PC-9 (cell line): ENCODE measurements around the gene PET100. TPM values are rescaled to one million over a fixed set of nuclear protein-coding genes. Genes with fewer than 3 reads are reported as not detected.
"Not testable (repeated sequence)": the region's sequence is repeated elsewhere in the genome, so short reads cannot be mapped to it uniquely, and the experiment has no call there.

ENCODE experiments used
- BruUV-seq: library from RNA; stranded (reverse); fragments of 400-500 nt; replicated peaks from 2 replicates; lab custom pipeline; 2021; lab: Mats Ljungman, UMichigan
- CTCF ChIA-PET: fragments of 300-600 bp; sonication (Branson Sonifier 250); formaldehyde crosslinking; loops from one replicate; lab custom pipeline; 2022; ENCODE audit warnings: antibody characterized with exemption; lab: Charles Lee
- POLR2A ChIA-PET: fragments of 300-600 bp; sonication (Branson Sonifier 250); formaldehyde crosslinking; loops from one replicate; lab custom pipeline; 2022; ENCODE audit warnings: antibody characterized with exemption; ENCODE audit not compliant: unreplicated experiment; lab: Charles Lee
- DNase-seq, 2 experiments: peaks; one replicate each; pipeline versions ENCODE4 v3.0.0 to v3.0.0-alpha.2; 2015 to 2022; ENCODE audit warnings: mixed read lengths in 1 of 2
- H2AFZ ChIP-seq: fragments of 200-600 bp; sonication (generic); 2 replicates; pipeline ENCODE4 v1.8.1; 2017; ENCODE audit warnings: antibody characterized with exemption
- H3F3A ChIP-seq: fragments of 200-600 bp; sonication (generic); 2 replicates; pipeline ENCODE4 v1.8.1; 2017; ENCODE audit warnings: antibody characterized with exemption, mild to moderate bottlenecking, low read depth; ENCODE audit not compliant: insufficient read depth
- H3K27ac ChIP-seq: fragments of 200-600 bp; sonication (generic); 2 replicates; pipeline ENCODE4 v1.6.1; 2016; ENCODE audit warnings: mixed run types
- H3K27me3 ChIP-seq: fragments of 200-600 bp; sonication (generic); 2 replicates; pipeline ENCODE4 v1.6.1; 2016; ENCODE audit warnings: low read depth, mixed run types; ENCODE audit not compliant: insufficient read depth
- H3K36me3 ChIP-seq: fragments of 200-600 bp; sonication (generic); 2 replicates; pipeline ENCODE4 v1.6.1; 2016; ENCODE audit warnings: low read depth, mixed run types
- H3K4me1 ChIP-seq: fragments of 200-600 bp; sonication (generic); replicated peaks from 2 replicates; pipeline ENCODE4 v1.6.1; 2016; ENCODE audit warnings: mixed run types; ENCODE audit not compliant: insufficient read depth
- H3K4me2 ChIP-seq: fragments of 200-600 bp; sonication (generic); 2 replicates; pipeline ENCODE4 v1.6.1; 2017; ENCODE audit warnings: mixed run types
- H3K4me3 ChIP-seq: fragments of 200-600 bp; sonication (generic); 2 replicates; pipeline ENCODE4 v1.6.1; 2016; ENCODE audit warnings: mixed run types
- H3K79me2 ChIP-seq: fragments of 200-600 bp; sonication (generic); 2 replicates; pipeline ENCODE4 v1.6.1; 2017; ENCODE audit warnings: low read depth, mixed run types
- H3K9me2 ChIP-seq: fragments of 200-600 bp; sonication (generic); 2 replicates; pipeline ENCODE4 v1.8.1; 2017; ENCODE audit warnings: mild to moderate bottlenecking; ENCODE audit not compliant: insufficient read depth
- H3K9me3 ChIP-seq: fragments of 200-600 bp; sonication (generic); 2 replicates; pipeline ENCODE4 v1.8.1; 2016; ENCODE audit warnings: low read depth; ENCODE audit not compliant: insufficient read depth
- H4K20me1 ChIP-seq: fragments of 200-600 bp; sonication (generic); 2 replicates; pipeline ENCODE4 v1.8.1; 2017; ENCODE audit not compliant: insufficient read depth
- EZH2 ChIP-seq: fragments of 200-600 bp; sonication (generic); IDR thresholded peaks from 2 replicates; pipeline ENCODE4 v1.8.0; 2017; ENCODE audit warnings: antibody characterized with exemption, low read depth
- intact Hi-C: fragments of 100-400 bp; cut with micrococcal nuclease; formaldehyde crosslinking; loops from one replicate; pipeline ENCODE4 v1.10.0; 2022; ENCODE audit not compliant: unreplicated experiment
- total RNA-seq: library from RNA; stranded (reverse); gene quantifications from 2 replicates; pipeline ENCODE4 v1.2.3, GENCODE V29; 2021
- TF ChIP-seq, protein P1 (sequence below): fragments of 200-600 bp; sonication (generic); conservative IDR thresholded peaks from 2 replicates; pipeline ENCODE4 v1.6.1; 2017; ENCODE audit warnings: mixed run types, antibody characterized with exemption, mild to moderate bottlenecking, moderate library complexity

PET100 gene
- total RNA-seq, 1 experiment from 2014 or later = 149 TPM

DNA sequence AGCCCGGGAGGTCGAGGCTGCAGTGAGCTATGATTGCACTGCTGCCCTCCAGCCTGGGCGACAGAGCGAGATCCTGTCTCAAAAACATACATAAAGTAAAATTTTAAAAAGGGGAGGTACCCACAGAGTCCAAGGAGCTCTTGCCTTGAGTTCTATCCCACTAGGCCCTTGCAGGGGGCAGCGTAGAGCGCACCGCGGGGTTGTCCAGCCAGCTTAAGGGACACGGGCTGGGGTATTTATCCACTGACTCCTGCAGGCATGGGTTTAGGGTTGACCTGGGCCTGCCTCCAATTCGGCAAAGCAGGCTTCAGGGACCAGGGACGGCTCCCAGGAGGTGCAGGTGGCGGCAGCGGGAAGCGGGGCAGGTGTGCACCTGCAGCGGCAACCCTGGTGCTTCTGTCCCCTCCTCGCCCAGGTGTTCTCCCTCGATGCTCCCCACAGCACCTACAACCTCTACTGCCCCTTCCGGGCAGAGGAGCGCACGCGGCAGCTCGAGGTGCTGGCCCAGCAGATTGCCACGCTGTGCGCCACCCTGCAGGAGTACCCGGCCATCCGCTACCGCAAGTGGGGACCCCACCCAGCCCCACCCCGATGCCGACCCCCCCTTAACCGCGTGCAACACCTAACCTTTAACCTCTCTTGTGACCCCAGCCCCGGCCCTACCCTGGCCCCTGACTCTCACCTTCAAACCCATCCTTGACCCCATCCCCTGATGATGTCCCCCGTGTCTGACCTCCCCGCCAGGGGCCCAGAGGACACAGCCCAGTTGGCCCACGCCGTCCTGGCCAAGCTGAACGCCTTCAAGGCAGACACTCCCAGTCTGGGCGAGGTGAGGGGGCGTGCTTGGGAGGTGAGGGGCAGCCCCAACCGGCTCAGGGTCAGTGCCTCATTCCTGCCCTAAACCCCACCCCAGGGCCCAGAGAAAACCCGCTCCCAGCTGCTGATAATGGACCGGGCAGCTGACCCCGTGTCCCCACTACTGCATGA, 12.0 kb downstream of the PET100 start:
- no peak overlapping the region for H3K4me2 ChIP-seq
- ChIA-PET POLR2A (no interaction called here), CTCF (no interaction called here)
- no peak for DNase-seq
- intact Hi-C loops = no loop called here
- TF ChIP-seq, protein P1, sequence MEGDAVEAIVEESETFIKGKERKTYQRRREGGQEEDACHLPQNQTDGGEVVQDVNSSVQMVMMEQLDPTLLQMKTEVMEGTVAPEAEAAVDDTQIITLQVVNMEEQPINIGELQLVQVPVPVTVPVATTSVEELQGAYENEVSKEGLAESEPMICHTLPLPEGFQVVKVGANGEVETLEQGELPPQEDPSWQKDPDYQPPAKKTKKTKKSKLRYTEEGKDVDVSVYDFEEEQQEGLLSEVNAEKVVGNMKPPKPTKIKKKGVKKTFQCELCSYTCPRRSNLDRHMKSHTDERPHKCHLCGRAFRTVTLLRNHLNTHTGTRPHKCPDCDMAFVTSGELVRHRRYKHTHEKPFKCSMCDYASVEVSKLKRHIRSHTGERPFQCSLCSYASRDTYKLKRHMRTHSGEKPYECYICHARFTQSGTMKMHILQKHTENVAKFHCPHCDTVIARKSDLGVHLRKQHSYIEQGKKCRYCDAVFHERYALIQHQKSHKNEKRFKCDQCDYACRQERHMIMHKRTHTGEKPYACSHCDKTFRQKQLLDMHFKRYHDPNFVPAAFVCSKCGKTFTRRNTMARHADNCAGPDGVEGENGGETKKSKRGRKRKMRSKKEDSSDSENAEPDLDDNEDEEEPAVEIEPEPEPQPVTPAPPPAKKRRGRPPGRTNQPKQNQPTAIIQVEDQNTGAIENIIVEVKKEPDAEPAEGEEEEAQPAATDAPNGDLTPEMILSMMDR = no peak; the same call in 1 of the 2 replicates
- TF ChIP-seq EZH2 = no peak
- H3F3A ChIP-seq = peaks cover 41% of the 10 kb centered on the region
- H3K79me2 ChIP-seq = peaks cover 30% of the 10 kb centered on the region
- H3K4me3 ChIP-seq = no peak overlapping the region
- H3K9me2 ChIP-seq = no peaks in the 10 kb centered on the region
- no peaks in the 10 kb centered on the region for H3K36me3 ChIP-seq
- peaks cover 10% of the 10 kb centered on the region; the same call in 1 of the 2 replicates for H3K4me1 ChIP-seq
- H4K20me1 ChIP-seq = peaks cover 13% of the 10 kb centered on the region
- no peaks in the 10 kb centered on the region; the same call in 1 of the 2 replicates for H3K9me3 ChIP-seq
- H2AFZ ChIP-seq = no peak overlapping the region
- BruUV-seq = no TSS peak
- H3K27me3 ChIP-seq = no peaks in the 10 kb centered on the region
- no peak overlapping the region for H3K27ac ChIP-seq

DNA sequence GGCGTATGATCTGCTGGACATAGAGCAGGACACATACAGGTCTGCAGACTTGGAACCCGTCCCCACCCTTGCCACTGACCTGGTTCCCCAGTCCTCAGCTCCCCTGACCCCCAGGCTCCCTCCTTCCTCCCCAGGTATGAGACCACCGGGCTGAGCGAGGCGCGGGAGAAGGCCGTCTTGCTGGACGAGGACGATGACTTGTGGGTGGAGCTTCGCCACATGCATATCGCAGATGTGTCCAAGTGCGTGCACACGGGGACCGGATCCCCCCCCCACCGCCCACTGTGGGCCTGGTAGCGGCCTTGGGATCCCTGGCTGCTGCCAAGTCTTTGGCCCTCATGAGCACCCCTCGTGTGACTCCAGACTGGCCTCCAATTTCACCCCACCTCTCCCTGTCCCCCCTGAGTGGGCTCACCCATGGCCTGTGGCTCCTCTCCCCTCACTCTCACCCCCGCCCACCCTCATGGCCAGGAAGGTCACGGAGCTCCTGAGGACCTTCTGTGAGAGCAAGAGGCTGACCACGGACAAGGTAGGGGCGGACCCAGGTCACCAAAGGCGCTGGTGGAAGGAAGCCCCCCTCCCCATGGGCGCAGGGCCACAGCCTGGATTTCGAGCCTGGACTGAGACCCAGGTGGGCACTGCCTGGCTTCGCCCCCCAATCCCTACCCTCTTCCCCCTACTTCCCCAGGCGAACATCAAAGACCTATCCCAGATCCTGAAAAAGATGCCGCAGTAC, 12.9 kb downstream of the PET100 start:
- no peaks in the 10 kb centered on the region for H3K36me3 ChIP-seq
- intact Hi-C loops = no loop called here
- peaks cover 13% of the 10 kb centered on the region for H4K20me1 ChIP-seq
- POLR2A ChIA-PET = interaction anchor here (0.6 kb wide), 1 partner anchor 23 kb away, joined by 3 read pairs; no protein-coding TSS in a partner anchor
- H3K27ac ChIP-seq = no peak overlapping the region
- H3K4me3 ChIP-seq = no peak overlapping the region
- no peaks in the 10 kb centered on the region for H3K9me2 ChIP-seq
- peaks cover 8% of the 10 kb centered on the region; the same call in 1 of the 2 replicates for H3K4me1 ChIP-seq
- peaks cover 41% of the 10 kb centered on the region for H3F3A ChIP-seq
- no peak for DNase-seq
- no peaks in the 10 kb centered on the region for H3K27me3 ChIP-seq
- TF ChIP-seq, protein P1 = no peak
- TF ChIP-seq EZH2 = no peak
- CTCF ChIA-PET = no interaction called here
- H3K79me2 ChIP-seq = peaks cover 26% of the 10 kb centered on the region
- H2AFZ ChIP-seq = no peak overlapping the region
- no peaks in the 10 kb centered on the region; the same call in 1 of the 2 replicates for H3K9me3 ChIP-seq
- no peak overlapping the region for H3K4me2 ChIP-seq
- BruUV-seq = no TSS peak

DNA sequence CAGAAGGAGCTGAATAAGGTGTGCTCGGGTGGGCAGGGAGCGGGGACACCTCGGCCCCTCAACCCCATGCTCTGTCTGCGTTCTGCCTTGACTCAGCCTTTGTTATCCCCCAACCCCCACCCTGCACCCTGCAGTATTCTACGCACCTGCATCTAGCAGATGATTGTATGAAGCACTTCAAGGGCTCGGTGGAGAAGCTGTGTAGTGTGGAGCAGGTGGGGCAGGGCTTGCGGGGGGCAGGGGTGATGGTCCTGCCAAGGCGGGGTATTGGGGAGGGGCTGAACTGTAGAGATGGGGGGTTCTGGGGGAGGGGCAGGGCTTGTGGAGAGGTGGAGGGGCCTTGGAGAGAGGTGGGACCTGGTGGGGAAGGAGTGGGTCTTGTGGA, 13.4 kb downstream of the PET100 start:
- peaks cover 4% of the 10 kb centered on the region; the same call in 1 of the 2 replicates for H3K4me1 ChIP-seq
- H4K20me1 ChIP-seq = peaks cover 13% of the 10 kb centered on the region
- H3K27ac ChIP-seq = no peak overlapping the region
- TF ChIP-seq, protein P1 = no peak
- no peak for TF ChIP-seq EZH2
- no peaks in the 10 kb centered on the region; the same call in 1 of the 2 replicates for H3K9me3 ChIP-seq
- intact Hi-C loops = no loop called here
- ChIA-PET POLR2A (interaction anchor here (0.6 kb wide), 1 partner anchor 24 kb away, joined by 3 read pairs; no protein-coding TSS in a partner anchor), CTCF (no interaction called here)
- H3F3A ChIP-seq = peaks cover 39% of the 10 kb centered on the region
- H3K4me3 ChIP-seq = no peak overlapping the region
- BruUV-seq = no TSS peak
- H3K27me3 ChIP-seq = no peaks in the 10 kb centered on the region
- H2AFZ ChIP-seq = no peak overlapping the region
- no peaks in the 10 kb centered on the region for H3K9me2 ChIP-seq
- H3K4me2 ChIP-seq = no peak overlapping the region
- DNase-seq = no peak
- peaks cover 20% of the 10 kb centered on the region for H3K79me2 ChIP-seq
- no peaks in the 10 kb centered on the region for H3K36me3 ChIP-seq

DNA sequence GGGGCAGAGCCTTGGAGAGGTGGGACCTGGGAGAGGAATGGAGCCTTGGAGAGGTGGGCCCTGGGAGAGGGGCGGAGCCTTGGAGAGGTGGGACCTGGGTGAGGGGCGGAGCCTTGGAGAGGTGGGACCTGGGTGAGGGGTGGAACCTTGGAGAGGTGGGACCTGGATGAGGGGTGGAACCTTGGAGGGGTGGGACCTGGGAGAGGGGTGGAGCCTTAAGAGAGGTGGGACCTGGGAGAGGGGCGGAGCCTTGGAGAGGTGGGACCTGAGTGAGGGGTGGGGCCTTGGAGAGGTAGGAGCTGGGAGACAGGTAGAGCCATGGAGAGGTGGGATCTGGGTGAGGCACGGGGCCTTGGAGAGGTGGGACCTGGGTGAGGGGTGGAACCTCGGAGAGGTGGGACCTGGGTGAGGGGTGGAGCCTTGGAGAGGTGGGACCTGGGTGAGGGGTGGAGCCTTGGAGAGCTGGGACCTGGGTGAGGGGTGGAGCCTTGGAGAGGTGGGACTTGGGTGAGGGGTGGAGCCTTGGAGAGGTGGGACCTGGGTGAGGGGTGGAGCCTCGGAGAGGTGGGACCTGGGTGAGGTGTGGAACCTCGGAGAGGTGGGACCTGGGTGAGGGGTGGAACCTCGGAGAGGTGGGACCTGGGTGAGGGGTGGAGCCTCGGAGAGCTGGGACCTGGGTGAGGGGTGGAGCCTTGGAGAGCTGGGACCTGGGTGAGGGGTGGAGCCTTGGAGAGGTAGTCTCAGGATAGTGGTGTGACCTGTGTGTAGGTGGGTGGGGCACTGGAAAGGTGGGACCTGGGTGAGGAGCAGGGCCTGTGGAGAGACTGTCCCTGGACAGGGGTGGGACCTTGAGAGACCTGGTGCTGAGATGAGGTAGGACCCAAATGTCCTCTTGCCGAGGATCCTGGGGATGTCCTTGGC, 14.3 kb downstream of the PET100 start:
- Histone ChIP-seq H3K79me2 (peaks cover 11% of the 10 kb centered on the region; the same call in 1 of the 2 replicates), H4K20me1 (peaks cover 10% of the 10 kb centered on the region), H3F3A (peaks cover 37% of the 10 kb centered on the region)
- BruUV-seq, H3K4me3 ChIP-seq, H3K27ac ChIP-seq, H3K27me3 ChIP-seq, CTCF ChIA-PET, H3K36me3 ChIP-seq, intact Hi-C loops, H3K9me3 ChIP-seq, H2AFZ ChIP-seq, H3K4me2 ChIP-seq, H3K4me1 ChIP-seq, H3K9me2 ChIP-seq: not testable (repeated sequence)
- peak; percentile 29 to 63 for DNase-seq
- POLR2A ChIA-PET = interaction anchor here (0.6 kb wide), 1 partner anchor 16 kb away, joined by 4 read pairs; no protein-coding TSS in a partner anchor
